Mesothelial cell of epicardium (in vitro differentiated cells): ENCODE measurements around the gene EML6. TPM values are rescaled to one million over a fixed set of nuclear protein-coding genes. Genes with fewer than 3 reads are reported as not detected.

Experiments
- DNase-seq, 2 experiments: peaks; one replicate each; pipeline ENCODE4 v3.0.0; 2021; ENCODE audit warnings: low spot score in 2 of 2; ENCODE audit not compliant: unreplicated experiment in 2 of 2
- H3K27ac Mint-ChIP-seq: 2 replicates; pipeline ENCODE4 v1.8.0; 2021; ENCODE audit warnings: mixed read lengths
- H3K27me3 Mint-ChIP-seq: 2 replicates; pipeline ENCODE4 v1.8.0; 2021; ENCODE audit warnings: low read depth, mixed read lengths
- H3K36me3 Mint-ChIP-seq: 2 replicates; pipeline ENCODE4 v1.8.0; 2021; ENCODE audit warnings: mixed read lengths
- H3K4me1 Mint-ChIP-seq: 2 replicates; pipeline ENCODE4 v1.8.0; 2021; ENCODE audit warnings: mixed read lengths
- H3K4me3 Mint-ChIP-seq: 2 replicates; pipeline ENCODE4 v1.8.0; 2021; ENCODE audit warnings: mild to moderate bottlenecking, moderate library complexity, mixed read lengths
- H3K9me3 Mint-ChIP-seq: 2 replicates; pipeline ENCODE4 v1.8.0; 2021; ENCODE audit warnings: mixed read lengths
- total RNA-seq: library from RNA; stranded (reverse); gene quantifications from 3 replicates; pipeline ENCODE4 v1.2.1, GENCODE V29; 2021
- TF ChIP-seq, protein P1 (sequence below): fragments of 200-600 bp; sonication (generic); IDR thresholded peaks from one replicate; pipeline ENCODE4 v1.5.0; 2021; ENCODE audit warnings: antibody characterized with exemption; ENCODE audit not compliant: unreplicated experiment

EML6 gene
- total RNA-seq, 1 donor from 2014 or later, result 2.3 TPM

DNA sequence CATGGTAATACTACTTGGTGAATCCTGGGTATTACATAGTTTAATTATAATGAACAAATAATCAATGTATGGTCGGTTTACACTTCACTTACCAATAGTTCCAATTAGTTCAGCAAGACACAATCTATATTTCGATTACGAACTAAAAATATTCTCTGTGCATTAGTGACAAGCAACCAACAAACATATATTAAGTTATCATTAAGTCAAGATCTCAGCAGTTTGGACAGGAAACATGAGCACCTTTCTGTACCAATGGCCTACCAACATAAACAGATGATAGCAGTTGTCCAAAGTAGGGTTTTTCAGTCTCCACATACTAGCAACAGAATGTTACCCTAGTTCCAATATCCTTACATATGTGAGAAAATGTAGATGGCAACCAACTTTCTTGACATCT is 294.0 kb downstream of the EML6 start:
- Mint-ChIP-seq H3K4me1 (peaks cover 22% of the 10 kb centered on the region), H3K27ac (no peak overlapping the region), H3K9me3 (peaks cover 26% of the 10 kb centered on the region), H3K27me3 (no peaks in the 10 kb centered on the region), H3K36me3 (peaks cover 34% of the 10 kb centered on the region), H3K4me3 (no peak overlapping the region)
- no peak for DNase-seq
- TF ChIP-seq, protein P1, sequence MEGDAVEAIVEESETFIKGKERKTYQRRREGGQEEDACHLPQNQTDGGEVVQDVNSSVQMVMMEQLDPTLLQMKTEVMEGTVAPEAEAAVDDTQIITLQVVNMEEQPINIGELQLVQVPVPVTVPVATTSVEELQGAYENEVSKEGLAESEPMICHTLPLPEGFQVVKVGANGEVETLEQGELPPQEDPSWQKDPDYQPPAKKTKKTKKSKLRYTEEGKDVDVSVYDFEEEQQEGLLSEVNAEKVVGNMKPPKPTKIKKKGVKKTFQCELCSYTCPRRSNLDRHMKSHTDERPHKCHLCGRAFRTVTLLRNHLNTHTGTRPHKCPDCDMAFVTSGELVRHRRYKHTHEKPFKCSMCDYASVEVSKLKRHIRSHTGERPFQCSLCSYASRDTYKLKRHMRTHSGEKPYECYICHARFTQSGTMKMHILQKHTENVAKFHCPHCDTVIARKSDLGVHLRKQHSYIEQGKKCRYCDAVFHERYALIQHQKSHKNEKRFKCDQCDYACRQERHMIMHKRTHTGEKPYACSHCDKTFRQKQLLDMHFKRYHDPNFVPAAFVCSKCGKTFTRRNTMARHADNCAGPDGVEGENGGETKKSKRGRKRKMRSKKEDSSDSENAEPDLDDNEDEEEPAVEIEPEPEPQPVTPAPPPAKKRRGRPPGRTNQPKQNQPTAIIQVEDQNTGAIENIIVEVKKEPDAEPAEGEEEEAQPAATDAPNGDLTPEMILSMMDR, result no peak

DNA sequence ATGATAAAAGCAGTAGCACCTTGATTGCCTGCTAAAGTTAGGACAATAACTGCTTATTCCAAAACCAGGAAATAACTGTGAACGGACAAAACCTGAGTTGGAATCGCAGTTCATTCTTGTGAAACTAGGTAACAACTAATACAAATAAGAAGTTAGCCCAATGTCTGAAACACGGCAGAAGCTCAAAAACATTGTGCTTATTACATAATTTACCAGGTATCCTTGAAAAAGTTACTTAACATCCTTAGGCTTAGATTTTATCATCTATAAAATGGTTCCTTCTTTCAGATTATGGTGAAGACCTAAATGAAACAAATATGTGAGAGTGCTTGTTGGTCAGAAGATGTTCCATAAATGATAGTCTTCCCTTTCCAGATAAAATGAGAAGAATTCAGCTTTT is 294.4 kb downstream of the EML6 start:
- Mint-ChIP-seq H3K4me3 (no peak overlapping the region), H3K27me3 (no peaks in the 10 kb centered on the region), H3K36me3 (peaks cover 34% of the 10 kb centered on the region), H3K9me3 (peaks cover 26% of the 10 kb centered on the region), H3K27ac (peak overlapping the region; percentile 32), H3K4me1 (peaks cover 18% of the 10 kb centered on the region)
- TF ChIP-seq, protein P1, result no peak
- DNase-seq, result no peak

DNA sequence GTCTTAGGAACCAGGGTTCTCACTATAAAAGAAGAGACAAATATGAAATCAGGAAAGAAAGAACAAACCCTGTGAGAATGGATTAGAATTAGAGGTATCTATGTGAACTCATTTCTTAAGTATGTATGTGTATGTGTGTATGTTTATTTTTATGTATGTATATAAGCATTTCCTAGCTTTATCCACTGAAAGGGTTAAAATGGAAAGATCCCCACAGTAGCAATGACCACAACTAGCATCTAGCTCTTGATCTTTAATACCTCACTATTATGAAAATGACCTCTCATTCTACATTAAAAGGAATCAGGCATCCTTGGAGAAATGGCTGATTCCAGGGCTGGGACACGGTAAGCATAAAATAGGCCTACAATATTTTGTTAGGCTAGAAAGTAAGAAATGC is 295.2 kb downstream of the EML6 start:
- H3K4me1 Mint-ChIP-seq, result peaks cover 10% of the 10 kb centered on the region
- H3K4me3 Mint-ChIP-seq, result no peak overlapping the region
- no peak for DNase-seq
- TF ChIP-seq, protein P1, result no peak
- no peak overlapping the region for H3K27ac Mint-ChIP-seq
- H3K27me3 Mint-ChIP-seq, result no peaks in the 10 kb centered on the region
- H3K9me3 Mint-ChIP-seq, result peaks cover 26% of the 10 kb centered on the region
- peaks cover 34% of the 10 kb centered on the region for H3K36me3 Mint-ChIP-seq

DNA sequence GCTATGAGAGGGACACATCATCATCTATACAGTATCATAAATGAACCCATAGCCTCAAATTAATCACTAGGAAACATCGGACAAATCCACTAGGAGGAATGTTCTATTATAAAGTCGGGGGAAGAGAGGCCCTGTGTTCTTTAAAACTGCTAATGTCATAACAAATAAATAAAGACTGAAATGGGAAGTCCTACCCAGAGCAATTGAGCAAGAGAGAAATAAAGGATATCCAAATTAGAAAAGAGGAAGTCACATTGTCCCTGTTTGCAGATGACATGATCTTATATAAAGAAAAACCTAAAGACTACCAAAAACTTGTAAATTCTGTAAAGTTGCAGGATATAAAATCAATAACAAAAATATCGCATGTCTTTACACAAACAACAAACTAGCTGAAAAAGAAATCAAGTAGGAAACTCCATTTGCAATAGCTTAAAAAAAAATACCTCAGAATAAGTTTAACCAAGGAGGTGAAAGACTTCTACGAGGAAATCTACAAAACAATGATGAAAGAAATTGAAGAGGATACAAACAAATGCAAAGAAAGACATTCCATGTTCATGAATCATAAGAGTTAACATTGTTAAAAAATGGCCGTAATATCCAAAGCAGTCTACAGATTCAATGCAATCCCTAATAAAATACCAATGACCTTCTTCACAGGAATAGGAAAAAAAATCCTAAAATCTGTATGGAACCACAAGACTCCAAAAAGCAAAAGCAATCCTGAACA is 296.2 kb downstream of the EML6 start:
- TF ChIP-seq, protein P1, result no peak

More for the DNA sequence above, 296.2 kb downstream of the EML6 start:
- H3K4me1 Mint-ChIP-seq, result peaks cover 5% of the 10 kb centered on the region
- no peak overlapping the region for H3K27ac Mint-ChIP-seq
- DNase-seq, result no peak
- no peaks in the 10 kb centered on the region for H3K27me3 Mint-ChIP-seq
- no peak overlapping the region for H3K4me3 Mint-ChIP-seq
- peaks cover 34% of the 10 kb centered on the region for H3K36me3 Mint-ChIP-seq
- peaks cover 26% of the 10 kb centered on the region for H3K9me3 Mint-ChIP-seq
